Type B pancreatic cell (in vitro differentiated cells): Measurements from ENCODE around the gene OR4D2. TPM values are rescaled to one million over a fixed set of nuclear protein-coding genes. Genes with fewer than 3 reads are reported as not detected.

Source experiments
- DNase-seq: peaks from one replicate; pipeline ENCODE4 v3.0.0; 2021; ENCODE audit warnings: mixed read lengths; ENCODE audit not compliant: unreplicated experiment; ENCODE audit errors: extremely low spot score
- H3K27ac Mint-ChIP-seq: 2 replicates; pipeline ENCODE4 v1.8.0; 2021; ENCODE audit warnings: mild to moderate bottlenecking, mixed read lengths
- H3K27me3 Mint-ChIP-seq: 2 replicates; pipeline ENCODE4 v1.8.0; 2021; ENCODE audit warnings: mixed read lengths
- H3K36me3 Mint-ChIP-seq: 2 replicates; pipeline ENCODE4 v1.8.0; 2021; ENCODE audit warnings: mixed read lengths
- H3K4me1 Mint-ChIP-seq: one replicate; pipeline ENCODE4 v1.8.0; 2021; ENCODE audit warnings: mixed read lengths; ENCODE audit not compliant: unreplicated experiment
- H3K4me3 Mint-ChIP-seq: 2 replicates; pipeline ENCODE4 v1.8.0; 2021; ENCODE audit warnings: mild to moderate bottlenecking, mixed read lengths
- H3K9me3 Mint-ChIP-seq: 2 replicates; pipeline ENCODE4 v1.8.0; 2021; ENCODE audit warnings: mixed read lengths
- total RNA-seq: library from RNA; stranded (reverse); gene quantifications from 2 replicates; pipeline ENCODE4 v1.2.1, GENCODE V29; 2021; ENCODE audit warnings: low replicate concordance
- TF ChIP-seq, protein P1 (sequence below): fragments of 200-600 bp; sonication (generic); conservative IDR thresholded peaks from 2 replicates; pipeline ENCODE4 v1.5.0; 2021; ENCODE audit warnings: antibody characterized with exemption, mild to moderate bottlenecking

OR4D2 gene
- total RNA-seq, 1 donor from 2014 or later = not detected

DNA sequence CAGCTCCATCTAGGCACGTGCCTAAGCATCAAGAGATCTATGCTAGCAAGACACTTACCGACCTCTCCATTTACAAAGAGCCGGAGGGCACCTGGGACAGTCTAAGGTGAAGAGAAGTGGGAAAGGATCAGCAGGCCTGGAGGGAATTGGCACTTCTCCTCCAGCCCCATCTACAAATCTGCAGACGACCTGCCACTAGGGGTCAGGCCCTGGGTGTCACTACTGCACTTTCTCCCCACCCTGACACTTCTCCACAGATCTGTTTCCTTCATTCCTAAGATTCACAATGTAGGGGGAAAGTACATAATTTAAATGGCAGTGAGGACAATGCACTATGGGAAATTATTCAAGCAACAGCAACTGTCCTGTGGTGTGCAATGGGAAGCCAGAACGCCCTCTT lies 44.1 kb downstream of the OR4D2 start:
- no peaks in the 10 kb centered on the region for H3K9me3 Mint-ChIP-seq
- H3K27me3 Mint-ChIP-seq = no peaks in the 10 kb centered on the region
- H3K4me3 Mint-ChIP-seq = no peak overlapping the region
- H3K4me1 Mint-ChIP-seq = no peaks in the 10 kb centered on the region
- no peak for DNase-seq
- TF ChIP-seq, protein P1, sequence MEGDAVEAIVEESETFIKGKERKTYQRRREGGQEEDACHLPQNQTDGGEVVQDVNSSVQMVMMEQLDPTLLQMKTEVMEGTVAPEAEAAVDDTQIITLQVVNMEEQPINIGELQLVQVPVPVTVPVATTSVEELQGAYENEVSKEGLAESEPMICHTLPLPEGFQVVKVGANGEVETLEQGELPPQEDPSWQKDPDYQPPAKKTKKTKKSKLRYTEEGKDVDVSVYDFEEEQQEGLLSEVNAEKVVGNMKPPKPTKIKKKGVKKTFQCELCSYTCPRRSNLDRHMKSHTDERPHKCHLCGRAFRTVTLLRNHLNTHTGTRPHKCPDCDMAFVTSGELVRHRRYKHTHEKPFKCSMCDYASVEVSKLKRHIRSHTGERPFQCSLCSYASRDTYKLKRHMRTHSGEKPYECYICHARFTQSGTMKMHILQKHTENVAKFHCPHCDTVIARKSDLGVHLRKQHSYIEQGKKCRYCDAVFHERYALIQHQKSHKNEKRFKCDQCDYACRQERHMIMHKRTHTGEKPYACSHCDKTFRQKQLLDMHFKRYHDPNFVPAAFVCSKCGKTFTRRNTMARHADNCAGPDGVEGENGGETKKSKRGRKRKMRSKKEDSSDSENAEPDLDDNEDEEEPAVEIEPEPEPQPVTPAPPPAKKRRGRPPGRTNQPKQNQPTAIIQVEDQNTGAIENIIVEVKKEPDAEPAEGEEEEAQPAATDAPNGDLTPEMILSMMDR = no peak
- no peak overlapping the region for H3K27ac Mint-ChIP-seq
- peaks cover 15% of the 10 kb centered on the region for H3K36me3 Mint-ChIP-seq

DNA sequence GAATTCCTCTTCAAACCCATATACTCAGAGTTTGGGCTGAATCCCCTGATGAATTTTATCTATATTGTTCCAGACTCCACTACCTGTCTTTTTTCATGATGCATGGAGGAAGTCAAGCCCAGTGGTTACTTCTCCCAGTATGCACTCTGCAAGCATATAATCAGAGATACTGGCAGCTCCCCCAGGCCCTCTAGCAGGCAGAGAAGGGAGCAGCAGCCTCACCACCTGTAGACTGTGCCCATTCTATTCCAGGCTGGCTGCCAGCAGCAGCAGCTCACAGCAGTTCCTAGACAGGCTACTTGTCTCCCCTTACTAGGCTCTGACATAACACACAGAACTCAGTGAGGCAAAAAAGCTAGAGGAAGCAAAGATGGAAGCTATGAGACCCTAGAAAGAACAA lies 48.9 kb downstream of the OR4D2 start:
- Mint-ChIP-seq H3K4me3 (no peak overlapping the region), H3K36me3 (peaks cover 3% of the 10 kb centered on the region), H3K9me3 (no peaks in the 10 kb centered on the region), H3K27me3 (peaks cover 4% of the 10 kb centered on the region), H3K4me1 (peaks cover 12% of the 10 kb centered on the region), H3K27ac (no peak overlapping the region)
- TF ChIP-seq, protein P1 = no peak
- no peak for DNase-seq

DNA sequence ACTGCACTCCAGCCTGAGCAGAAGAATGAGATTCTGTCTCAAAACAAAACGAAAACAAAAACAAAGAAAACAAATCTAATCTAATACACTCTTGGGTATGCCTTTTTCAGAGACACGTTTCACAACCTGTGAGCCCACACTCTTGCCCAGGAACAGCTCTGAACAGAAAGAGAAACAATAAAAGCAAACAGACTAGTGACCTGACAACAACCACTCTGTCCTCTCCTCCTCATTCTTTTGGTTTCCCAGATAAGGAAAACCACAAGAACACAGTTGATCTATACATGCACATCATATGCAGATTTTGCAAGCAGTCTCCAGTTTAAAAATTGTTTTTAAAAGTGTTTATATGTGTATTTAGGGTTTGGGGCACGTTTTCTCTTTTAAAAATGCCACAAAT lies 51.0 kb downstream of the OR4D2 start:
- Mint-ChIP-seq H3K36me3 (peaks cover 3% of the 10 kb centered on the region), H3K9me3 (no peaks in the 10 kb centered on the region), H3K4me3 (peak overlapping the region; percentile 61), H3K27ac (no peak overlapping the region), H3K4me1 (peaks cover 12% of the 10 kb centered on the region), H3K27me3 (peaks cover 19% of the 10 kb centered on the region)
- TF ChIP-seq, protein P1 = no peak
- no peak for DNase-seq

DNA sequence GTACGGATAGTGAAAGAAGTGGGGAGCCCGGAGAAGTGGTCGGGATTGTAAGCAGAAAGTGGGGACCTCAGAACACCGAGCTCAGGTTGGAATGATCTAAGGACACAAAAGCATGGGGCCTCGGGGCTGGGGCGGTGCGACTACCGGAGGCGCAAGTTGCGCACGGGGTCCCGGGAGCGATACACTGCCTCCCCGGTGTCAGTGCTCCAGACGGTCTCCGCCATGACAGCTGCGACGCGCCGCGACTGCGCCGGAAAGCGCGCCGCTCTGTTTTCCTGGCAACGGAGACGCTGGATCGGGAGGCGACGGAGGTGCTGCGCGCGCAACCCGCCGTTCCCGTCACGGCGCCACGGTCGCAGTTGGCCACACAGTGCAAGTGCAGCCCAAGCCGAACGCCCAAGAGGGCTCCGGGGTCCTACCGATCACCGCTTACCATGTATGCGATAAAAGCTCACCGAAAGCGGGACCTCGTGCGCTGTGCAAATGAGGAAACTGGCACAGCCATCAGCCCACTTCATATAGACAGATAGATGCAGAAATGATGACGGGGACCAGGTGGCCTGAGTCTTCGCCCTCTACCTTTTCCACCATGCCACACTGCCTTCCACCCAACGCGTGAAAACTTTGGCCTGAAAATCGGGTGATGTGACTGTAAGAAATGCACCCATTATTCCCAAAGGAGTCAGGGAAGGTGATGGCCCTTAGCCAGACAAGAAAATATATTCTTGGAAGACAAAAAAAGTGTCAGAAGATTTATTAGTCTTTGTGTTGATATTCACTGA lies 52.4 kb downstream of the OR4D2 start, which contains the start of gene MKS1:
TSS of gene MKS1 (minus strand) at position 249 of the 782 bp plus-strand sequence. CDS start at position 224, 25 bp downstream.
- Mint-ChIP-seq H3K4me1 (peaks cover 12% of the 10 kb centered on the region), H3K9me3 (no peaks in the 10 kb centered on the region), H3K36me3 (peaks cover 3% of the 10 kb centered on the region), H3K27me3 (peaks cover 26% of the 10 kb centered on the region), H3K4me3 (peak within 1 kb of the TSS; percentile 96), H3K27ac (peak within 1 kb of the TSS; percentile 88)
- TF ChIP-seq, protein P1 = peak; percentile 77
- peak; percentile 99 for DNase-seq

DNA sequence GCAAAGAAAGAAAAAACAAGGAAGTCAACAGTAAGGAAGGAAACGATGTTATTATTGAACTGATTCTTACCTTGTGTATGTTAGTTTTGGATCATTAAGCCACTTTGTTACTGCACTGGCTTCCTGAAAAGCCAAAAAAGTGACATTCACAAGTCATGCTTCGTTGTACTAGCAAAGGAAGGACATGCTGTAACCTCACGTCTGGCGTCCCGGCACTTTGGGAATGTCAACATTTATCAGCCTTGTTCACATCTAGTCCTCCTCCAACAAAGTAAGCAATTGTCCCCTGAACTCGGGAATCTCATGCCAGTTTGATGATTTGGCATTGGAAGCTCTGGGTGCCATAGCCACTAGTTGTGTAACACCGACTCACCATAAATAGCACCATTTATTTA lies 53.0 kb downstream of the OR4D2 start:
- H3K4me3 Mint-ChIP-seq = peak overlapping the region; percentile 96
- TF ChIP-seq, protein P1 = no peak
- peaks cover 31% of the 10 kb centered on the region for H3K27me3 Mint-ChIP-seq
- H3K9me3 Mint-ChIP-seq = no peaks in the 10 kb centered on the region
- H3K4me1 Mint-ChIP-seq = peaks cover 12% of the 10 kb centered on the region
- DNase-seq = no peak
- H3K27ac Mint-ChIP-seq = peak overlapping the region; percentile 88
- H3K36me3 Mint-ChIP-seq = peaks cover 3% of the 10 kb centered on the region

Other genes with a start within 250 kb of the OR4D2 start
- 29.8 and 31.3 TPM in 2 replicates for gene CUEDC1, start 211.6 kb upstream of the OR4D2 start, total RNA-seq
- 53.3 and 73.2 TPM in 2 replicates for gene VEZF1, start 178.7 kb upstream of the OR4D2 start, total RNA-seq
- 200 and 306 TPM in 2 replicates for gene SRSF1, start 159.7 kb upstream of the OR4D2 start, total RNA-seq
- gene DYNLL2, start 83.6 kb upstream of the OR4D2 start, total RNA-seq = 41.6 and 42.5 TPM in 2 replicates
- gene OR4D1, start 18.6 kb upstream of the OR4D2 start, total RNA-seq = not detected in 2 replicates
- gene EPX, start 25.7 kb downstream of the OR4D2 start, total RNA-seq = not detected in 2 replicates
- gene MKS1, start 52.3 kb downstream of the OR4D2 start, total RNA-seq = 21.9 and 33.2 TPM in 2 replicates
- gene LPO, start 71.6 kb downstream of the OR4D2 start, total RNA-seq = not detected in 2 replicates
- not detected in 2 replicates for gene MPO, start 114.0 kb downstream of the OR4D2 start, total RNA-seq
- gene TSPOAP1, start 161.8 kb downstream of the OR4D2 start, total RNA-seq = 9.7 and 18.4 TPM in 2 replicates
- gene SUPT4H1, start 185.2 kb downstream of the OR4D2 start, total RNA-seq = 75.7 and 82.9 TPM in 2 replicates